Measurements from ENCODE around the gene CACNA1S. TPM values are rescaled to one million over a fixed set of nuclear protein-coding genes. Genes with fewer than 3 reads are reported as not detected.

Gene CACNA1S
- total RNA-seq, 1 donor from 2014 or later, result not detected

DNA sequence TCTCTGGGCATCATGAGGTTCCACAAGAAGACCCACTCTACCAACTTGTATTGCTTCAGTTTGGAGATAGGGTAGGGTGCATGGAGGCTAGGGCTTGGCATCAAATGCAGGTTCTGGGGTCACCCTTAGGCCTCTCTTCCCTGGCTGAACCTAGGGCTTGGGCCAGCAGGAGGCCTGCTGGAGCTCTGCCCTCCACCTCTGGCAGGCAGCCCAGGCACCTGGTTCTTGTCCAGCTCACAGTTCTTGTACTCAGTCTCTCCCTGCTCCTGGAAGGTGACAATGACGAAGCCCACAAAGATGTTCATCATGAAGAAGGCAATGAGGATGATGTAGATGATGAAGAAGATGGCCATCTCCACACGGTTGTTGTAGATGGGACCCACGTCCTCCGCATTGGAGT is 51.2 kb downstream of the CACNA1S start:
- Histone ChIP-seq H3K4me2 (ENCODE audit: low read length) (no peak overlapping the region), H3K4me1 (ENCODE audit: insufficient read depth, low read length) (no peaks in the 10 kb centered on the region), H3K9ac (ENCODE audit: low read length) (no peak overlapping the region), H3K79me2 (ENCODE audit: insufficient read depth, low read length) (no peaks in the 10 kb centered on the region), H2AFZ (ENCODE audit: low read depth, low read length) (no peak overlapping the region), H4K20me1 (ENCODE audit: insufficient read depth, low read length) (no peaks in the 10 kb centered on the region), H3K4me3 (ENCODE audit: insufficient read depth, low read depth, low read length) (no peak overlapping the region), H3K36me3 (ENCODE audit: insufficient read depth, low read length) (no peaks in the 10 kb centered on the region), H3K9me3 (ENCODE audit: insufficient read depth, low read depth, low read length) (no peaks in the 10 kb centered on the region), H3K27ac (ENCODE audit: low read depth, low read length) (no peak overlapping the region), H3K27me3 (ENCODE audit: insufficient read depth, low read length) (peaks cover 32% of the 10 kb centered on the region)
- TF ChIP-seq, protein P1, sequence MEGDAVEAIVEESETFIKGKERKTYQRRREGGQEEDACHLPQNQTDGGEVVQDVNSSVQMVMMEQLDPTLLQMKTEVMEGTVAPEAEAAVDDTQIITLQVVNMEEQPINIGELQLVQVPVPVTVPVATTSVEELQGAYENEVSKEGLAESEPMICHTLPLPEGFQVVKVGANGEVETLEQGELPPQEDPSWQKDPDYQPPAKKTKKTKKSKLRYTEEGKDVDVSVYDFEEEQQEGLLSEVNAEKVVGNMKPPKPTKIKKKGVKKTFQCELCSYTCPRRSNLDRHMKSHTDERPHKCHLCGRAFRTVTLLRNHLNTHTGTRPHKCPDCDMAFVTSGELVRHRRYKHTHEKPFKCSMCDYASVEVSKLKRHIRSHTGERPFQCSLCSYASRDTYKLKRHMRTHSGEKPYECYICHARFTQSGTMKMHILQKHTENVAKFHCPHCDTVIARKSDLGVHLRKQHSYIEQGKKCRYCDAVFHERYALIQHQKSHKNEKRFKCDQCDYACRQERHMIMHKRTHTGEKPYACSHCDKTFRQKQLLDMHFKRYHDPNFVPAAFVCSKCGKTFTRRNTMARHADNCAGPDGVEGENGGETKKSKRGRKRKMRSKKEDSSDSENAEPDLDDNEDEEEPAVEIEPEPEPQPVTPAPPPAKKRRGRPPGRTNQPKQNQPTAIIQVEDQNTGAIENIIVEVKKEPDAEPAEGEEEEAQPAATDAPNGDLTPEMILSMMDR (IDR thresholded peaks at IDR 0.05; ENCODE audit: insufficient read depth, low read depth, low read length), result no peak
- H3K27ac Mint-ChIP-seq (ENCODE audit: unreplicated experiment), result no peak overlapping the region
- DNase-seq (ENCODE audit: low read depth) (no peak), FAIRE-seq (no peak)
- peaks cover 63% of the 10 kb centered on the region for H3K27me3 Mint-ChIP-seq (ENCODE audit: low read depth, unreplicated experiment)
- no peak overlapping the region for H3K4me3 Mint-ChIP-seq (ENCODE audit: unreplicated experiment)
- H3K9me3 Mint-ChIP-seq (ENCODE audit: unreplicated experiment), result no peaks in the 10 kb centered on the region
- no peaks in the 10 kb centered on the region for H3K36me3 Mint-ChIP-seq (ENCODE audit: low read depth, unreplicated experiment)
- H3K4me1 Mint-ChIP-seq (ENCODE audit: low read depth, unreplicated experiment), result no peaks in the 10 kb centered on the region

- Histone ChIP-seq H3K79me2 (ENCODE audit: insufficient read depth, low read length) (no peaks in the 10 kb centered on the region), H3K4me2 (ENCODE audit: low read length) (no peak overlapping the region), H3K27ac (ENCODE audit: low read depth, low read length) (no peak overlapping the region), H3K27me3 (ENCODE audit: insufficient read depth, low read length) (peaks cover 34% of the 10 kb centered on the region), H4K20me1 (ENCODE audit: insufficient read depth, low read length) (no peaks in the 10 kb centered on the region), H3K4me3 (ENCODE audit: insufficient read depth, low read depth, low read length) (no peak overlapping the region), H3K9me3 (ENCODE audit: insufficient read depth, low read depth, low read length) (no peaks in the 10 kb centered on the region), H3K4me1 (ENCODE audit: insufficient read depth, low read length) (no peaks in the 10 kb centered on the region), H3K9ac (ENCODE audit: low read length) (no peak overlapping the region), H3K36me3 (ENCODE audit: insufficient read depth, low read length) (no peaks in the 10 kb centered on the region), H2AFZ (ENCODE audit: low read depth, low read length) (no peak overlapping the region)
- no peaks in the 10 kb centered on the region for H3K4me1 Mint-ChIP-seq (ENCODE audit: low read depth, unreplicated experiment)
- no peak overlapping the region for H3K27ac Mint-ChIP-seq (ENCODE audit: unreplicated experiment)
- no peak overlapping the region for H3K4me3 Mint-ChIP-seq (ENCODE audit: unreplicated experiment)
- DNase-seq (ENCODE audit: low read depth) (no peak), FAIRE-seq (no peak)
- H3K9me3 Mint-ChIP-seq (ENCODE audit: unreplicated experiment), result no peaks in the 10 kb centered on the region
- H3K36me3 Mint-ChIP-seq (ENCODE audit: low read depth, unreplicated experiment), result no peaks in the 10 kb centered on the region
- H3K27me3 Mint-ChIP-seq (ENCODE audit: low read depth, unreplicated experiment), result peaks cover 65% of the 10 kb centered on the region
- TF ChIP-seq EZH2 (IDR thresholded peaks at IDR 0.05; ENCODE audit: insufficient read depth, low read length), result no peak
- TF ChIP-seq, protein P1 (IDR thresholded peaks at IDR 0.05; ENCODE audit: insufficient read depth, low read depth, low read length), result no peak
Measured at GRCh38 chr1:201060586-201060985, 51.6 kb downstream of the CACNA1S start.

DNA sequence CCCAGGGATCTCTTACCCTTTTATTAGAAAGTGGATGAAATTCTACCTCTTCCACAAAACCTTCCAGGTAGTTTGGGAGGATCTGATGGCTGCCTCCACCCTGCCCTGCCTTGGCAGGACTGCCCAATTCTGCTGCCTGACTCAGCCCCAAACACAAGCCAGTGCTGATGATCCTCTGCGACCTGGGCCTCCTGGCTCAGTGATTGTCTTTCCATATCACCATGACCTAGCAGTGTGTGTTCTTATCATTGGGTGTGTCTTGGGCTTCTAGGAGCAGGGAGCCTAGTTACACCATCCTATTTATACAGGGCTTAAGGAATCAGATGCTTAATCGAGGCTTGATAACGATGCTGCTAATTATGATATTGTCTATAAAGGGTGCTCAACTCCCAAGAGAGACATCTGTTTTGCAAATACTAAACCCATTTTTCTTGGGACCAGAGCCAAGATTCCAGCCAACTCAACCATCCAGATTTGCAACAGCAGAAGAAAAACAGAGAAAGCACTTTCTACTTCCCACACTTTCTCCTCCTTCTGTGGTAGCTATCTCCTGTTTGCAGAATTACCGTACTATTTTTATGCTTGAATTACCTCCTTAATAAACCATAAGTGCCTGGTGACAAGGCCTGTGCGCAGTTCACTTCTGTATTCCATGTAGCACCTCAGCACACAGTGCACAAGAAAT is 52.2 kb downstream of the CACNA1S start:
- no peak overlapping the region for H3K9ac ChIP-seq (ENCODE audit: low read length)
- Mint-ChIP-seq H3K4me3 (ENCODE audit: unreplicated experiment) (no peak overlapping the region), H3K4me1 (ENCODE audit: low read depth, unreplicated experiment) (no peaks in the 10 kb centered on the region), H3K9me3 (ENCODE audit: unreplicated experiment) (no peaks in the 10 kb centered on the region), H3K27ac (ENCODE audit: unreplicated experiment) (no peak overlapping the region), H3K27me3 (ENCODE audit: low read depth, unreplicated experiment) (peaks cover 63% of the 10 kb centered on the region), H3K36me3 (ENCODE audit: low read depth, unreplicated experiment) (no peaks in the 10 kb centered on the region)
- no peak for FAIRE-seq
- no peak overlapping the region for H3K4me3 ChIP-seq (ENCODE audit: insufficient read depth, low read depth, low read length)
- peaks cover 37% of the 10 kb centered on the region for H3K27me3 ChIP-seq (ENCODE audit: insufficient read depth, low read length)
- H3K79me2 ChIP-seq (ENCODE audit: insufficient read depth, low read length), result no peaks in the 10 kb centered on the region
- no peak for DNase-seq (ENCODE audit: low read depth)
- H3K4me1 ChIP-seq (ENCODE audit: insufficient read depth, low read length), result no peaks in the 10 kb centered on the region
- H3K9me3 ChIP-seq (ENCODE audit: insufficient read depth, low read depth, low read length), result no peaks in the 10 kb centered on the region
- no peak for TF ChIP-seq EZH2 (IDR thresholded peaks at IDR 0.05; ENCODE audit: insufficient read depth, low read length)
- TF ChIP-seq, protein P1 (IDR thresholded peaks at IDR 0.05; ENCODE audit: insufficient read depth, low read depth, low read length), result no peak
- no peaks in the 10 kb centered on the region for H3K36me3 ChIP-seq (ENCODE audit: insufficient read depth, low read length)
- no peak overlapping the region for H3K4me2 ChIP-seq (ENCODE audit: low read length)
- no peaks in the 10 kb centered on the region for H4K20me1 ChIP-seq (ENCODE audit: insufficient read depth, low read length)
- H3K27ac ChIP-seq (ENCODE audit: low read depth, low read length), result no peak overlapping the region
- H2AFZ ChIP-seq (ENCODE audit: low read depth, low read length), result no peak overlapping the region

All from astrocyte (in vitro differentiated cells and primary cell).